Endothelial cell of umbilical vein (primary cell): ENCODE data around the gene PRRC2A. TPM values are rescaled to one million over a fixed set of nuclear protein-coding genes. Genes with fewer than 3 reads are reported as not detected.

Source experiments
- BruUV-seq: library from RNA; stranded (reverse); fragments of 400-500 nt; replicated peaks from 2 replicates; lab custom pipeline; 2021; lab: Mats Ljungman, UMichigan
- CTCF ChIA-PET: fragments of 300-600, 350-600 bp; sonication (Branson Sonifier 250); formaldehyde crosslinking; loops from one replicate; lab custom pipeline; 2021; ENCODE audit warnings: antibody characterized with exemption, inconsistent platforms; lab: Charles Lee
- POLR2A ChIA-PET: fragments of 300-600, 350-600 bp; sonication (Branson Sonifier 250); formaldehyde crosslinking; loops from one replicate; lab custom pipeline; 2021; ENCODE audit warnings: antibody characterized with exemption, inconsistent platforms; lab: Charles Lee
- DNase-seq: peaks from one replicate; pipeline ENCODE4 v3.0.0-alpha.2; 2011; ENCODE audit warnings: low read depth, low spot score
- FAIRE-seq: peaks from 2 replicates; lab custom pipeline; 2011; peaks lifted over from hg19 to GRCh38; lab: Jason Lieb, UNC
- H2AFZ ChIP-seq: 2 replicates; pipeline ENCODE4 v1.6.0; 2012; ENCODE audit warnings: low read depth, low read length, control low read depth, inconsistent platforms
- H3K27ac ChIP-seq: 2 replicates; pipeline ENCODE4 v1.5.1; 2011; ENCODE audit warnings: low read depth, mild to moderate bottlenecking, control low read depth, low read length, moderate library complexity; ENCODE audit not compliant: insufficient read depth
- H3K27me3 ChIP-seq, 2 experiments: 2 replicates each; pipeline versions ENCODE4 v1.6.0 to v1.6.1; 2011; ENCODE audit warnings: low read length in 2 of 2, mixed read lengths in 1 of 2; ENCODE audit not compliant: control insufficient read depth in 2 of 2, insufficient read depth in 2 of 2
- H3K36me3 ChIP-seq, 2 experiments: 2 replicates in 1 of 2; 3 replicates in 1 of 2; pipeline ENCODE4 v1.5.1; 2011; ENCODE audit warnings: low read length in 2 of 2, mild to moderate bottlenecking in 1 of 2, moderate library complexity in 1 of 2; ENCODE audit not compliant: control insufficient read depth in 2 of 2, insufficient read depth in 2 of 2; ENCODE audit errors: extremely low read depth in 1 of 2
- H3K4me1 ChIP-seq: 3 replicates; pipeline ENCODE4 v1.5.1; 2011; ENCODE audit warnings: mild to moderate bottlenecking, low read length; ENCODE audit not compliant: control insufficient read depth, insufficient read depth; ENCODE audit errors: extremely low read depth
- H3K4me2 ChIP-seq: 2 replicates; pipeline ENCODE4 v1.6.1; 2011; ENCODE audit warnings: low read length, control low read depth, mixed read lengths; ENCODE audit not compliant: insufficient read depth
- H3K4me3 ChIP-seq, 3 experiments: fragments of 200-600 bp in 1 of 3; sonication (generic), shearing (Covaris generic) in 1 of 3; replicated peaks in 1 of 3; 2 replicates each; pipeline ENCODE4 v1.5.1; 2011 to 2016; ENCODE audit warnings: control low read depth in 3 of 3, low read length in 3 of 3, mild to moderate bottlenecking in 2 of 3, inconsistent platforms in 1 of 3, low read depth in 1 of 3, moderate library complexity in 1 of 3; ENCODE audit not compliant: insufficient read depth in 1 of 3
- H3K79me2 ChIP-seq: 2 replicates; pipeline ENCODE4 v1.6.0; 2012; ENCODE audit warnings: low read length, inconsistent platforms; ENCODE audit not compliant: control insufficient read depth, insufficient read depth
- H3K9ac ChIP-seq: replicated peaks from 2 replicates; pipeline ENCODE3; 2011; ENCODE audit warnings: low read length, control low read depth; ENCODE audit not compliant: insufficient read depth; ENCODE audit errors: extremely low read depth
- H3K9me1 ChIP-seq: replicated peaks from 3 replicates; pipeline ENCODE4 v1.6.0; 2011; ENCODE audit warnings: mild to moderate bottlenecking, low read length; ENCODE audit not compliant: control insufficient read depth, insufficient read depth; ENCODE audit errors: extremely low read depth
- H3K9me3 ChIP-seq: replicated peaks from 2 replicates; pipeline ENCODE4 v1.5.1; 2012; ENCODE audit warnings: low read length, inconsistent platforms; ENCODE audit not compliant: control insufficient read depth, insufficient read depth
- H4K20me1 ChIP-seq: replicated peaks from 2 replicates; pipeline ENCODE3; 2011; ENCODE audit warnings: mild to moderate bottlenecking, low read length; ENCODE audit not compliant: control insufficient read depth, insufficient read depth; ENCODE audit errors: extremely low read depth
- CTCF ChIP-seq, 2 donors: IDR thresholded peaks; 1 replicate in 1 of 2; 2 replicates in 1 of 2; pipeline ENCODE4 v1.5.1; 2011; ENCODE audit warnings: low read length in 2 of 2, mild to moderate bottlenecking in 2 of 2, moderate library complexity in 2 of 2, control low read depth in 1 of 2, inconsistent platforms in 1 of 2, low read depth in 1 of 2; ENCODE audit not compliant: insufficient read depth in 1 of 2; ENCODE audit errors: extremely low read depth in 1 of 2
- EZH2 ChIP-seq: IDR thresholded peaks from 2 replicates; pipeline ENCODE4 v1.6.1; 2012; ENCODE audit warnings: borderline replicate concordance, low read depth, mild to moderate bottlenecking, moderate library complexity, low read length, inconsistent platforms; ENCODE audit not compliant: severe bottlenecking
- FOS ChIP-seq: IDR thresholded peaks from 2 replicates; pipeline ENCODE4 v1.6.1; 2011; ENCODE audit warnings: mild to moderate bottlenecking, low read length, moderate library complexity, borderline replicate concordance; ENCODE audit not compliant: insufficient read depth
- GATA2 ChIP-seq: IDR thresholded peaks from 2 replicates; pipeline ENCODE4 v1.7.0; 2011; ENCODE audit warnings: low read depth, mild to moderate bottlenecking, moderate library complexity, mixed read lengths, low read length; ENCODE audit not compliant: insufficient read length, insufficient read depth
- JUN ChIP-seq: IDR thresholded peaks from 2 replicates; pipeline ENCODE4 v1.6.1; 2011; ENCODE audit warnings: borderline replicate concordance, low read depth; ENCODE audit not compliant: insufficient read length, insufficient read depth
- MYC ChIP-seq: IDR thresholded peaks from one replicate; pipeline ENCODE4 v1.6.1; 2011; ENCODE audit warnings: mild to moderate bottlenecking, low read depth, low read length
- POLR2A ChIP-seq: IDR thresholded peaks from 2 replicates; pipeline ENCODE4 v1.6.1; 2012; ENCODE audit warnings: low read depth, mild to moderate bottlenecking, control low read depth, low read length
- POLR2AphosphoS5 ChIP-seq: IDR thresholded peaks from 2 replicates; pipeline ENCODE4 v1.6.1; 2012; ENCODE audit warnings: low read depth, mild to moderate bottlenecking, control low read depth, low read length, moderate library complexity; ENCODE audit not compliant: insufficient read depth
- dilution Hi-C: fragments of 300-500 bp; cut with MboI; formaldehyde crosslinking; loops from one replicate; pipeline ENCODE4 v1.15.0; 2019; ENCODE audit warnings: low sequenced_read_pairs; ENCODE audit not compliant: extremely low pct_ligation_motif_present
- intact Hi-C: fragments of 100-400 bp; cut with micrococcal nuclease; formaldehyde crosslinking; loops from one replicate; pipeline ENCODE4 v1.10.0; 2022
- polyA plus RNA-seq, 4 experiments: library from polyadenylated mRNA; depleted of rRNA in 3 of 4; stranded (reverse) in 3 of 4; unstranded in 1 of 4; fragments of >200 nt; gene quantifications; 2 replicates each; pipeline versions ENCODE4 v1.2.1 to v1.2.3, GENCODE V29; 2011 to 2012; ENCODE audit warnings: missing spikeins in 1 of 4
- total RNA-seq: library from RNA; stranded (reverse); gene quantifications from 2 replicates; pipeline ENCODE4 v1.2.3, GENCODE V29; 2021
- TF ChIP-seq, protein P1 (sequence below): IDR thresholded peaks from 2 replicates; pipeline ENCODE4 v1.6.1; 2011; ENCODE audit not compliant: insufficient read depth, insufficient read length

The PRRC2A gene
- total and polyA plus RNA-seq, 2 donors (not counting 3 experiments of a cell fraction or from before 2014, with no cell fraction given) = 88.4 to 229 TPM

DNA sequence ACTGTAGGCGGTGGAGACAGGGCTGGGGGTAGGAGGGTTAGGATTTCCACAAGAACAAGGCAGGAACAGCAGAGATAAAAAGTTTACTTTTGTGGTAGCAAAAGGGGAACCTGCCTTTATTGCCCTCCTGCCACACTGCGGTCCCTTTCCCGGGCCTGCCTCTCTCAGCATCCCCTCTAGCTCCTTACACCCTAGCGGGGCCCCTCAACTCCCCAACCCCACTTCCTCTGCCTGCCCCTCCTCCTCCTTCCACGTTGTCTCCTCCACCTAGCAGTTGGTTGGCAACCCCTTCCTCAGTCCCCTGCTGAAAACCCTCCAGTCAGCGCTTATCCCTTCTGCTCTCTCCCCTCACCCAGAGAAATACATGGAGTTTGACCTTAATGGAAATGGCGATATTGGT, 4.8 kb upstream of the PRRC2A start:
- FAIRE-seq (no peak), DNase-seq (no peak)
- Histone ChIP-seq H3K4me3 (no peak overlapping the region), H3K4me2 (no peak overlapping the region), H3K27me3 (peaks cover 0 to 3% of the 10 kb centered on the region in 2 experiments), H2AFZ (no peak overlapping the region), H3K27ac (no peak overlapping the region), H3K79me2 (peaks cover 2% of the 10 kb centered on the region), H3K4me1 (no peaks in the 10 kb centered on the region), H3K36me3 (no peaks in the 10 kb centered on the region), H3K9me1 (no peaks in the 10 kb centered on the region), H3K9me3 (no peaks in the 10 kb centered on the region), H3K9ac (no peak overlapping the region), H4K20me1 (no peaks in the 10 kb centered on the region)
- no TSS peak for BruUV-seq
- ChIA-PET CTCF (interaction anchor here (2.5 kb wide), 1 partner anchor 17 kb away, joined by 8 read pairs; no protein-coding TSS in a partner anchor), POLR2A (no interaction called here)
- dilution Hi-C loops = no loop called here
- intact Hi-C loops = no loop called here
- TF ChIP-seq, protein P1, sequence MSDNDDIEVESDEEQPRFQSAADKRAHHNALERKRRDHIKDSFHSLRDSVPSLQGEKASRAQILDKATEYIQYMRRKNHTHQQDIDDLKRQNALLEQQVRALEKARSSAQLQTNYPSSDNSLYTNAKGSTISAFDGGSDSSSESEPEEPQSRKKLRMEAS = no peak
- no peak for TF ChIP-seq FOS
- no peak for TF ChIP-seq POLR2AphosphoS5
- no peak for TF ChIP-seq POLR2A
- no peak for TF ChIP-seq MYC
- TF ChIP-seq EZH2 = no peak
- TF ChIP-seq GATA2 = no peak
- TF ChIP-seq JUN = no peak
- no peak for TF ChIP-seq CTCF (IDR thresholded peaks at IDR 0.05; ENCODE audit: extremely low read depth in 1 of 2, insufficient read depth in 1 of 2, low read depth in 1 of 2, low read length in 2 of 2)
